H54 (cell line): ENCODE results near the gene ADAMTSL3.

Experiments
- DNase-seq: peaks from one replicate; pipeline ENCODE4 v3.0.0; 2011; ENCODE audit warnings: low spot score, mixed read lengths; ENCODE audit not compliant: insufficient read length
- FAIRE-seq: peaks from 3 replicates; lab custom pipeline; 2011; peaks lifted over from hg19 to GRCh38; lab: Jason Lieb, UNC
- POLR2A ChIP-seq: IDR thresholded peaks from 2 replicates; pipeline ENCODE4 v1.6.1; 2011; ENCODE audit warnings: low read depth, mild to moderate bottlenecking, low read length

Gene ADAMTSL3

DNA sequence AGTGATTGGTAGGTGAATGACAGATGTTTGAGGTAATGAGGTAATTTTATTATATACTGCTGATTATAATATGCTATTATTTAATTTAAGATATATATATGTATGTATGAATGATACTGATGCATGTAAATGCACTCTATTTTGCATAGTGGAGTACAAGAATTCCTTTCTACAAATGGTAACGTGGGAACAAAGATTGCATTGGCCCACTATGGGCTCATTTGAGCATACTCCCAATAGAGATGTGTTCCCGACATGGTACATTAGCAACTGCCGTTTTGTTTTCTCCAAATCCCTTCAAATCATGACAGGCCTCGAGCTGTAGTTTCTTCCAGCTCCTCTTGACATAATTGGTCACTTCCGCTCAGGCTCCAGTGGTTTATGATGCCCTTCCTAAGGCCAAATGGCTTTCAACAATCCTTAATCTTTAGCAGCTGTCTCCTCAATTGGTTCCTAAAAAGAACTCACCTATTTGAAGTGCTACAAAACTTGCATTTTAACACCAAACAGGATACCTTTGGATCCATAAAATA, 266.1 kb downstream of the ADAMTSL3 start:
- no peak for TF ChIP-seq POLR2A
- no peak for FAIRE-seq
- DNase-seq = no peak

DNA sequence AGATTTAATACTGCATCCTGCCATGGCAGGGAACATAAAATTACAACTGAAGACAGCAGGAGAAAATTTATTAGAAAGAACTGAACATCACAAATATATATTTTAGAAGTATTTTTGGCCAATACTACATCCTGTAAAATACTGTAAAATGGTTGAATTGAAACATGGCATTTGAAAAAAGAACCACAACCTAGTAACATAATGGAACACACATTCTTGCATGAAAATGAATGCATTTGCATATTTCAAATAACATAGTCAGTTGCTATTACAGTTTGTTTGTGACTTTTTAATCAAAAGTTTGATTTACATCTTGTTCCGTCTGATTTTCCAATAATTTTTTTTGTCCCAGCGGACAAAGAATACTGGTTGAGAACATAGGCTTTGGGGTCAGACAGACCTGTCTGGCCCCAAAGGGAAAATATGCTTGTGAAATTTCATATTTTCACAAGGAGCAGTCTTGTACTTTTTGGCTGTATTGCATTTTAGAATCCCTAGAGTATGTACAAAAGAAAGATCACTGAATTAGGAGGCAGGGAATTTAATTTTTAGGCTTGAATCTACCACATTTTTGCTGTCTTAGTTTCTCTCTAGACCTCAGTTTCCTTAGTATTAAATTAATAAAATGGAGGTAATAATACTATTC, 268.8 kb downstream of the ADAMTSL3 start:
- DNase-seq (no peak), FAIRE-seq (no peak)
- TF ChIP-seq POLR2A = no peak

GRCh38 chr15:83926116-83926515, 272.2 kb downstream of the ADAMTSL3 start:
- no peak for FAIRE-seq
- DNase-seq = no peak
- TF ChIP-seq POLR2A = no peak

- no peak for DNase-seq
- TF ChIP-seq POLR2A = no peak
- FAIRE-seq = no peak
These were observed 273.9 kb downstream of the ADAMTSL3 start for GRCh38 chr15:83927704-83928391.

GRCh38 chr15:83928392-83928734, 274.4 kb downstream of the ADAMTSL3 start:
- TF ChIP-seq POLR2A = no peak
- no peak for FAIRE-seq
- DNase-seq = no peak

DNA sequence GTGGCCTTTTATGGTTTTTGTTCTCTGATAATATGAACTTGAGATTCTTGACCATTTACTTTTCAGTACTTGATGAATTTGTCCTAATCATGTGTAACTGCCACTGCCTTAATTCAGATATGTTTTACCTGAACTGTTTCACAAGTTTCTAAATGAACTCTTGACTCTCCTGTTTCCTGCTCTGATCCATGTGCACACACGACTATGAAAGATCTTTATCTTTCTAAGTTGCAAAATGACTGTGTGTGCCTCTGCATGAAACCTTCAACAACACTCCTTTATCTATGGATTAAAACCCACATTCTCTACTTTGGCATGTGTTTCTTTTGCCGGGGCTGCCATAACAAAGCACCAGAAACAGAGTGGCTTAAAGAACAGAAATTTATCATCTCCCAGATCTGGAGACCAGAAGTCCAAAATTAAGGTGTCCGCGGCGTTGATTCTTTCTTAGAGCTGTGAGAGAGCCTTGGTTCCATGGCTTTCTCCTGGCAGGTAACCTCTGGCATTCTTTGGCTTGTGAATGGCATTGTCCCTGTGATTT, 275.0 kb downstream of the ADAMTSL3 start:
- FAIRE-seq (no peak), DNase-seq (no peak)
- no peak for TF ChIP-seq POLR2A

GRCh38 chr15:83929619-83930018, 275.7 kb downstream of the ADAMTSL3 start:
- TF ChIP-seq POLR2A = no peak
- FAIRE-seq (no peak), DNase-seq (no peak)

DNA sequence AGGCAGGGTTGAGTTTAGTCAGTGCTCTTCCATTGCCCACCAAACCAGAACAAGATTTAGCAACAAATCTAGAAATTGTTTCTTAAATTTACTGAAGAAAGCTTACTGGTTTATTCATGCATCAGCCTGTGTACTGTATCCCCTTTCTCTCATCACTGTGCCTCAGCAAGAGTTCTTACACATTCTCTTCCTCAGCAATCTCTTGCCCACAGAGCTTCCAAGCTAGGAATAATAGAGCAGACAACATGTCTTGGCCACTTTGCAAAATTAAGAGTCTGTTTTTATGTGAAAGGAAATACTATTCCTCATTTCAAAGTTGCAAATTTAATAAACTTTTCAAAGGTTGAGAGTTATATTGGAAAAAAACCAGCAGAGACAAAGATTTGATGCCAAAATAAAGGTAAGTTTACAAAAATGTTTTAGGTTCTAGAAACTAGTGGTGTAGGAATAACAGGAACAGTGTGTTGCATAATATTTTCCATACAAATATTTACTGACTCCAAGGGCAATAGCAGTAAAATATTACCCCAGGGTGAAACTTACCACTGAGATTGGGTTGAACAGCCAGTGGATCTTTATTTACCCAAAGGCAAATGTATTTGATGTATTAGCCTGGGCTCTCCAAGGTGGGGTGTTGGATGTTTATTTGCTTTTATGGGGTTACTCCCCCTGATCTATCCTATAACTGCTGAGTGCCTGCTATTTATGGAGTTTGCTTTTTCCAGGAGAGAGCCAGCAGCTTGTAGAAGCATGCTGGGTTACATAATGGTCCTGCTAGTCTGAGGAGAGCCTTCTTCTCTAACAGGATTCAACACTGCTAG, 276.7 kb downstream of the ADAMTSL3 start:
- DNase-seq = no peak
- no peak for FAIRE-seq
- TF ChIP-seq POLR2A = no peak

DNA sequence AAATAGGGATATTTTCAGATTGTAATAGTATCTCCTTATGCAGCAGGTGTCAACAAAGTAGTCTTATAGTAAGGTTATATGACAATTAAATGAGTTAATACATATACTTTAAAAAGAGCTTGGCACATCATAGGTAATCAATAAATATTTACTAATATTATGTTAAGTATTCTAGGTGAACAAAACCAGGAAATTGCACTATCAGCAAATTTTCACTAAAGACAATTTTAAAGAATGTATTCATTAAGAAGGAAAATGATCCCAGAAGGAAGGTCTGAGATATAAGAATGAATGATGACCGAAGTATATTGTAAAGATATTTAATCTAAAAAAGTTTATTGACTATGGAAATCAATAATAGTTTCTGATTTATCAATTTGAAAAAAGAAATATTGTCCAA, 281.9 kb downstream of the ADAMTSL3 start:
- TF ChIP-seq POLR2A = no peak
- DNase-seq = no peak
- no peak for FAIRE-seq

- FAIRE-seq (no peak), DNase-seq (no peak)
- no peak for TF ChIP-seq POLR2A
These were observed 286.2 kb downstream of the ADAMTSL3 start for GRCh38 chr15:83940136-83940535.

GRCh38 chr15:83943043-83943442, 289.1 kb downstream of the ADAMTSL3 start:
- DNase-seq = no peak
- TF ChIP-seq POLR2A = no peak
- FAIRE-seq = no peak

DNA sequence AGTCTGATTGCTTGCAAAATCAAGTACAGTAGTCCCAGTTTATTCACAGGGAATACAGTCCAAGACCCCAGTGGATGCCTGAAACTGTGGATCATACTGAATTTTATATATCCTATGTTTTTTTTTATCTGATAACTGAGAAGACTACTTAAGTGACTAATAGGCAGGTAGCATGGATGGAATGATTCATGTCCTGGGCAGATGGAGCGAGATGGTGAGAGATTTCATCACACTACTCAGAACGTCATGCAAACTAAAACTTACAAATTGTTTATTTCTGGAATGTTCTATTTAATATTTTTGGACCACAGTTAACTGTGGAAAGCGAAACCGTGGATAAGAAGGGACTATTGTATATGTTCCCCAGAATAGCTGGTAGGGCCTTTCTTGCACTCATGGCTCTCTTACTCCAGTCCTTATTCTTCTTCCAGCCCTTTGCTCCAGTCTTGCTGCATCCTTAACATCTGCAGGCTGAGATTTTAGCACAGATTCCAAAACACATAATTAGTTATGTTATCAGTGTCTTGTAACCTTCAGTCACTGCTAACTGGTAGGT, 290.0 kb downstream of the ADAMTSL3 start:
- no peak for TF ChIP-seq POLR2A
- FAIRE-seq (no peak), DNase-seq (no peak)

DNA sequence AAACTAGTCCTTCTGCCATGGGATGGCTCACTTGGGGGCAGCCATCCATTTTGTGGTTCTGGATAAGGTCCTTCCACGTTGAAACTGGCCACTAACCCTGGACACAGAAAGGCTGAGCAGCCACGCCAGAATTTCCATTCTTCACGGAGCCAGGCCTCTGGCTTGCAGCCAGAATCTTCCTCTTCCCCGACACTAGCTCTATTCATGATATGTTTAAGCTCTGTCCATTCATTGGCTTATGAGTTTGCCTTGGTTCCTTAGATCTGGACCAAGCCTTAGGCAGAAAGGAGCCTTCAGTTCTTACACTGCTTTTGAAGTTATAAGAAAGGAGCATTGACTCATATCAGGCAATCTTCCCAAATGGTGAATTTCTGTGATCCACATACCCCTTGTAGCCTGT, 293.2 kb downstream of the ADAMTSL3 start:
- FAIRE-seq (no peak), DNase-seq (no peak)
- TF ChIP-seq POLR2A = no peak
